Neural cell (in vitro differentiated cells): ENCODE results near the gene SMYD5. TPM values are rescaled to one million over a fixed set of nuclear protein-coding genes. Genes with fewer than 3 reads are reported as not detected.
A peak's percentile ranks its signal among the peaks of the same experiment; 100 is the strongest.

Experiments used
- H2AFZ ChIP-seq: fragments of 200-600, 300-800 bp; sonication (generic), shearing (Covaris generic); 2 replicates; pipeline ENCODE4 v1.6.0; 2014; ENCODE audit warnings: low read depth, mild to moderate bottlenecking, antibody characterized with exemption, low read length, moderate library complexity
- H3F3A ChIP-seq: fragments of 200-600 bp; shearing (Covaris generic); 2 replicates; pipeline ENCODE4 v1.6.1; 2016; ENCODE audit warnings: mild to moderate bottlenecking, moderate library complexity, mixed read lengths, antibody characterized with exemption, low read length; ENCODE audit not compliant: insufficient read depth, poor library complexity, severe bottlenecking
- H3K27ac ChIP-seq: fragments of 200-600, 300-800 bp; sonication (generic), shearing (Covaris generic); 2 replicates; pipeline ENCODE4 v1.5.1; 2014; ENCODE audit warnings: mild to moderate bottlenecking, low read length, moderate library complexity
- H3K27me3 ChIP-seq: fragments of 300-800, 200-600 bp; sonication (generic), shearing (Covaris generic); 2 replicates; pipeline ENCODE4 v1.6.0; 2014; ENCODE audit warnings: mild to moderate bottlenecking, low read depth, low read length, moderate library complexity; ENCODE audit not compliant: insufficient read depth
- H3K36me3 ChIP-seq: fragments of 300-800, 200-600 bp; sonication (generic), shearing (Covaris generic); 2 replicates; pipeline ENCODE4 v1.5.1; 2014; ENCODE audit warnings: mild to moderate bottlenecking, antibody characterized with exemption, low read length, moderate library complexity; ENCODE audit not compliant: insufficient read depth
- H3K4me2 ChIP-seq: fragments of 300-800, 200-600 bp; sonication (generic), shearing (Covaris generic); 2 replicates; pipeline ENCODE4 v1.6.0; 2014; ENCODE audit warnings: mild to moderate bottlenecking, low read length
- H3K4me3 ChIP-seq: fragments of 300-800, 200-600 bp; sonication (generic), shearing (Covaris generic); 2 replicates; pipeline ENCODE4 v1.5.1; 2014; ENCODE audit warnings: mild to moderate bottlenecking, low read length, moderate library complexity
- H3K79me2 ChIP-seq: fragments of 200-600 bp; shearing (Covaris generic); replicated peaks from 2 replicates; pipeline ENCODE4 v1.6.0; 2014; ENCODE audit warnings: mild to moderate bottlenecking, low read length, moderate library complexity; ENCODE audit not compliant: insufficient read depth
- H3K9ac ChIP-seq: fragments of 300-800, 200-600 bp; sonication (generic), shearing (Covaris generic); 2 replicates; pipeline ENCODE4 v1.6.1; 2016; ENCODE audit warnings: mild to moderate bottlenecking, low read length, mixed read lengths
- H3K9me2 ChIP-seq: fragments of 200-600 bp; shearing (Covaris generic); 2 replicates; pipeline ENCODE4 v1.6.1; 2016; ENCODE audit warnings: mild to moderate bottlenecking, low read length, mixed read lengths; ENCODE audit not compliant: insufficient read depth
- H3K9me3 ChIP-seq: fragments of 200-600, 300-800 bp; sonication (generic), shearing (Covaris generic); 2 replicates; pipeline ENCODE4 v1.6.1; 2016; ENCODE audit warnings: mild to moderate bottlenecking, mixed run types, low read length, moderate library complexity, mixed read lengths
- H4K20me1 ChIP-seq: fragments of 200-600 bp; shearing (Covaris generic); 2 replicates; pipeline ENCODE4 v1.6.1; 2016; ENCODE audit warnings: mild to moderate bottlenecking, mixed run types; ENCODE audit not compliant: insufficient read depth
- CTCF ChIP-seq: fragments of 450-650 bp; IDR thresholded peaks from 2 replicates; pipeline ENCODE4 v1.5.1; 2014; ENCODE audit warnings: antibody characterized with exemption, mild to moderate bottlenecking, moderate library complexity; ENCODE audit not compliant: poor library complexity, severe bottlenecking
- EP300 ChIP-seq: fragments of 450-650 bp; conservative IDR thresholded peaks from 2 replicates; pipeline ENCODE4 v1.6.1; 2014; ENCODE audit warnings: antibody characterized with exemption, mild to moderate bottlenecking, moderate library complexity; ENCODE audit not compliant: poor library complexity, severe bottlenecking
- EZH2 ChIP-seq: fragments of 200-600, 300-800 bp; shearing (Covaris generic), sonication (generic); IDR thresholded peaks from 2 replicates; pipeline ENCODE4 v1.6.1; 2014; ENCODE audit warnings: antibody characterized with exemption, low read length, borderline replicate concordance, mild to moderate bottlenecking; ENCODE audit not compliant: insufficient read depth, poor library complexity, severe bottlenecking
- MXI1 ChIP-seq: fragments of 450-650 bp; conservative IDR thresholded peaks from 2 replicates; pipeline ENCODE4 v1.6.1; 2014; ENCODE audit warnings: antibody characterized with exemption, mild to moderate bottlenecking; ENCODE audit not compliant: poor library complexity, severe bottlenecking
- POLR2AphosphoS5 ChIP-seq: IDR thresholded peaks from 2 replicates; pipeline ENCODE4 v1.6.1; 2012
- RAD21 ChIP-seq: fragments of 450-650 bp; conservative IDR thresholded peaks from 2 replicates; pipeline ENCODE4 v1.6.1; 2014; ENCODE audit warnings: antibody characterized with exemption, mild to moderate bottlenecking, moderate library complexity
- REST ChIP-seq: IDR thresholded peaks from 2 replicates; pipeline ENCODE4 v1.6.1; 2012; ENCODE audit warnings: borderline replicate concordance
- SMC3 ChIP-seq: fragments of 450-650 bp; conservative IDR thresholded peaks from 2 replicates; pipeline ENCODE4 v1.6.1; 2014; ENCODE audit warnings: antibody characterized with exemption, mild to moderate bottlenecking, moderate library complexity; ENCODE audit not compliant: poor library complexity
- TAF1 ChIP-seq: IDR thresholded peaks from 2 replicates; pipeline ENCODE4 v1.6.1; 2012; ENCODE audit warnings: low read depth
- polyA plus RNA-seq: library from polyadenylated mRNA; depleted of rRNA; stranded (reverse); fragments of >200 nt; gene quantifications from 2 replicates; pipeline ENCODE4 v1.2.3, GENCODE V29; 2014

The SMYD5 gene
- polyA plus RNA-seq, 1 donor from 2014 or later: 15.5 TPM

GRCh38 chr2:73215254-73215653 lies 1.2 kb downstream of the SMYD5 start:
- peak overlapping the region; percentile 97 for H3K4me3 ChIP-seq

GRCh38 chr2:73217160-73217559 lies 3.1 kb downstream of the SMYD5 start:
- Histone ChIP-seq H3K9me2 (no peaks in the 10 kb centered on the region), H2AFZ (no peak overlapping the region), H3K9ac (no peak overlapping the region), H4K20me1 (no peaks in the 10 kb centered on the region), H3K27me3 (no peaks in the 10 kb centered on the region), H3K36me3 (peaks cover 6% of the 10 kb centered on the region), H3F3A (no peaks in the 10 kb centered on the region), H3K4me3 (no peak overlapping the region), H3K27ac (no peak overlapping the region), H3K4me2 (no peak overlapping the region), H3K9me3 (no peaks in the 10 kb centered on the region), H3K79me2 (no peaks in the 10 kb centered on the region)
- no peak for TF ChIP-seq TAF1
- no peak for TF ChIP-seq REST
- TF ChIP-seq EP300: no peak
- TF ChIP-seq CTCF: no peak
- no peak for TF ChIP-seq MXI1
- TF ChIP-seq EZH2: no peak

More at GRCh38 chr2:73215254-73215653, 1.2 kb downstream of the SMYD5 start:
- Histone ChIP-seq H3K9me2 (no peaks in the 10 kb centered on the region), H3K9ac (no peak overlapping the region), H3K27ac (no peak overlapping the region), H3K27me3 (no peaks in the 10 kb centered on the region), H3K9me3 (no peaks in the 10 kb centered on the region), H3K36me3 (peaks cover 6% of the 10 kb centered on the region), H3K4me2 (peak overlapping the region; percentile 98), H4K20me1 (no peaks in the 10 kb centered on the region), H3F3A (no peaks in the 10 kb centered on the region), H2AFZ (no peak overlapping the region), H3K79me2 (no peaks in the 10 kb centered on the region)
- TF ChIP-seq REST (no peak), SMC3 (no peak), TAF1 (no peak), POLR2AphosphoS5 (no peak), EZH2 (no peak), EP300 (no peak), CTCF (no peak), MXI1 (no peak), RAD21 (no peak)
